ENCODE results near the gene NXT2.

DNA sequence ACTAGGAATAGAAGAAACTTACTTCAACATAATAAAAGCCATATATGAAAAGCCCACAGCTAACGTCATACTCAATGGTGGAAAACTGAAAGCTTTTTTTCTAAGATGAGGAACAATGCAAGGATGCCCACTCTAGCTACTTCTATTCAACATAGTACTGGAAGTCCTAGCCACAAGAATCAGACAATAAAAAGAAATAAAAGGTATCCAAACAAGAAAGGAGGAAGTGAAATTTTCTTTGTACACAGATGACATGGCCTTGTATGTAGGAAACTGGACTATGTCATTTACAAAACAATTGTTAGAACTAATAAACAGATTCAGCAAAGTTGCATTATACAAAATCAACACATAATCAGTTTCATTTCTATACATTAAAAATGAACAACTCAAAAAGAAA, 25.5 kb upstream of the NXT2 start:
- TF ChIP-seq CTCF (IDR thresholded peaks at IDR 0.05 in 4 of 5, conservative IDR thresholded peaks at IDR 0.05 in 1 of 5), result no peak
- no peak for TF ChIP-seq POLR2A (IDR thresholded peaks at IDR 0.05)

Data from gastrocnemius medialis (tissue), 4 donors.